ENCODE measurements around the gene IRF2BP1. TPM values are rescaled to one million over a fixed set of nuclear protein-coding genes. Genes with fewer than 3 reads are reported as not detected.
A peak's percentile ranks its signal among the peaks of the same experiment; 100 is the strongest.

Gene IRF2BP1
- total and polyA plus RNA-seq, 2 of the 13 experiments (the other 11 are each of a cell fraction or from before 2014, with no cell fraction given), result 4.3 to 14.3 TPM

DNA sequence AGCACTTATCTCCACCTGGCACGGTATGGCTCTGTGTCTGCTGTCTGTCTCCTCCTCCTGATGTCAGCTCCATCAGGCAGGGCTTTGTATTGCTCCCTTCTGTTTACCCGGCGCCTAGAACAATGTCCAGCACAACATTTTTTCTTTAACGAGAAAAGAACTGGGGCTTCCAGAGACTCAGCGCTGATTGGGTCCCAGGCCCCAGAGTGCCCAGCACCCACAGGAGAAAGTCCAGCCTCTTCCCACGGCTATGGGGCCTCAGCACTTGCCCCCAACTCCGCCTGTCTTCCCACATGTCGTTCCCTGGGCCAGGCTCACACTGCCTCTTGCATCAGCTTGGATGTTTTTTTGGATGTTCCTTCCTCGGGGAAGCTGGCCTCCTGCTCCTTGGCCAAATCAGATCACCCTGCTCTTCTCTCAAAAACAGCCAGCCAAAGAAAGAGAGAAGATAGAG is 9.6 kb upstream of the IRF2BP1 start (continued):
- TF ChIP-seq, protein P1, sequence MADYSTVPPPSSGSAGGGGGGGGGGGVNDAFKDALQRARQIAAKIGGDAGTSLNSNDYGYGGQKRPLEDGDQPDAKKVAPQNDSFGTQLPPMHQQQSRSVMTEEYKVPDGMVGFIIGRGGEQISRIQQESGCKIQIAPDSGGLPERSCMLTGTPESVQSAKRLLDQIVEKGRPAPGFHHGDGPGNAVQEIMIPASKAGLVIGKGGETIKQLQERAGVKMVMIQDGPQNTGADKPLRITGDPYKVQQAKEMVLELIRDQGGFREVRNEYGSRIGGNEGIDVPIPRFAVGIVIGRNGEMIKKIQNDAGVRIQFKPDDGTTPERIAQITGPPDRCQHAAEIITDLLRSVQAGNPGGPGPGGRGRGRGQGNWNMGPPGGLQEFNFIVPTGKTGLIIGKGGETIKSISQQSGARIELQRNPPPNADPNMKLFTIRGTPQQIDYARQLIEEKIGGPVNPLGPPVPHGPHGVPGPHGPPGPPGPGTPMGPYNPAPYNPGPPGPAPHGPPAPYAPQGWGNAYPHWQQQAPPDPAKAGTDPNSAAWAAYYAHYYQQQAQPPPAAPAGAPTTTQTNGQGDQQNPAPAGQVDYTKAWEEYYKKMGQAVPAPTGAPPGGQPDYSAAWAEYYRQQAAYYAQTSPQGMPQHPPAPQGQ (CRISPR knock-in tag; IDR thresholded peaks at IDR 0.05; ENCODE audit: borderline replicate concordance), result no peak
- TF ChIP-seq SP4 (CRISPR knock-in tag; IDR thresholded peaks at IDR 0.05), result peak; percentile 27; the same call in 1 of the 2 replicates
- TF ChIP-seq ATF1 (CRISPR knock-in tag; IDR thresholded peaks at IDR 0.05), result no peak
- TF ChIP-seq FOXC1 (CRISPR knock-in tag; IDR thresholded peaks at IDR 0.05; ENCODE audit: borderline replicate concordance), result no peak
- TF ChIP-seq KLF16 (CRISPR knock-in tag; IDR thresholded peaks at IDR 0.05), result no peak; a peak in 1 of 4 replicates
- peak; percentile 42 for TF ChIP-seq GABPB1 (CRISPR knock-in tag; IDR thresholded peaks at IDR 0.05)
- TF ChIP-seq ZNF232 (CRISPR knock-in tag; IDR thresholded peaks at IDR 0.05; ENCODE audit: borderline replicate concordance), result no peak
- TF ChIP-seq ZNF891 (CRISPR knock-in tag; IDR thresholded peaks at IDR 0.05), result peak; percentile 6; the same call in 1 of the 2 replicates
- TF ChIP-seq, protein P2, sequence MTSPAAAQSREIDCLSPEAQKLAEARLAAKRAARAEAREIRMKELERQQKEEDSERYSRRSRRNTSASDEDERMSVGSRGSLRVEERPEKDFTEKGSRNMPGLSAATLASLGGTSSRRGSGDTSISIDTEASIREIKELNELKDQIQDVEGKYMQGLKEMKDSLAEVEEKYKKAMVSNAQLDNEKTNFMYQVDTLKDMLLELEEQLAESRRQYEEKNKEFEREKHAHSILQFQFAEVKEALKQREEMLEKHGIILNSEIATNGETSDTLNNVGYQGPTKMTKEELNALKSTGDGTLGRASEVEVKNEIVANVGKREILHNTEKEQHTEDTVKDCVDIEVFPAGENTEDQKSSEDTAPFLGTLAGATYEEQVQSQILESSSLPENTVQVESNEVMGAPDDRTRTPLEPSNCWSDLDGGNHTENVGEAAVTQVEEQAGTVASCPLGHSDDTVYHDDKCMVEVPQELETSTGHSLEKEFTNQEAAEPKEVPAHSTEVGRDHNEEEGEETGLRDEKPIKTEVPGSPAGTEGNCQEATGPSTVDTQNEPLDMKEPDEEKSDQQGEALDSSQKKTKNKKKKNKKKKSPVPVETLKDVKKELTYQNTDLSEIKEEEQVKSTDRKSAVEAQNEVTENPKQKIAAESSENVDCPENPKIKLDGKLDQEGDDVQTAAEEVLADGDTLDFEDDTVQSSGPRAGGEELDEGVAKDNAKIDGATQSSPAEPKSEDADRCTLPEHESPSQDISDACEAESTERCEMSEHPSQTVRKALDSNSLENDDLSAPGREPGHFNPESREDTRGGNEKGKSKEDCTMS (CRISPR knock-in tag; conservative IDR thresholded peaks at IDR 0.05), result no peak
- no peak for TF ChIP-seq REL (CRISPR knock-in tag; conservative IDR thresholded peaks at IDR 0.05)
- TF ChIP-seq, protein P3, sequence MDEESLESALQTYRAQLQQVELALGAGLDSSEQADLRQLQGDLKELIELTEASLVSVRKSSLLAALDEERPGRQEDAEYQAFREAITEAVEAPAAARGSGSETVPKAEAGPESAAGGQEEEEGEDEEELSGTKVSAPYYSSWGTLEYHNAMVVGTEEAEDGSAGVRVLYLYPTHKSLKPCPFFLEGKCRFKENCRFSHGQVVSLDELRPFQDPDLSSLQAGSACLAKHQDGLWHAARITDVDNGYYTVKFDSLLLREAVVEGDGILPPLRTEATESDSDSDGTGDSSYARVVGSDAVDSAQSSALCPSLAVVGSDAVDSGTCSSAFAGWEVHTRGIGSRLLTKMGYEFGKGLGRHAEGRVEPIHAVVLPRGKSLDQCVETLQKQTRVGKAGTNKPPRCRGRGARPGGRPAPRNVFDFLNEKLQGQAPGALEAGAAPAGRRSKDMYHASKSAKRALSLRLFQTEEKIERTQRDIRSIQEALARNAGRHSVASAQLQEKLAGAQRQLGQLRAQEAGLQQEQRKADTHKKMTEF (CRISPR knock-in tag; IDR thresholded peaks at IDR 0.05), result 0 out of 2 replicates have a peak, but pooled peaks have one; percentile 27
- TF ChIP-seq FOXK1 (CRISPR knock-in tag; IDR thresholded peaks at IDR 0.05; ENCODE audit: borderline replicate concordance, low read depth), result peak; percentile 31; the same call in 1 of the 2 replicates
- no peak for TF ChIP-seq BHLHE40 (IDR thresholded peaks at IDR 0.05; ENCODE audit: low read length)
- peak; percentile 40 for TF ChIP-seq RBM22 (optimal IDR thresholded peaks at IDR 0.05; ENCODE audit: low read length)
- TF ChIP-seq ARNTL (CRISPR knock-in tag; IDR thresholded peaks at IDR 0.05), result no peak
- peak; percentile 62 for TF ChIP-seq ASH2L (IDR thresholded peaks at IDR 0.05; ENCODE audit: insufficient read length, low read depth, low read length)
- TF ChIP-seq ZNF331 (CRISPR knock-in tag; IDR thresholded peaks at IDR 0.05), result peak; percentile 62; the same call in 1 of the 2 replicates
- TF ChIP-seq MTA1 (CRISPR knock-in tag; IDR thresholded peaks at IDR 0.05; ENCODE audit: borderline replicate concordance), result peak; percentile 74; the same call in 1 of the 2 replicates
- no peak for TF ChIP-seq ZNF749 (CRISPR knock-in tag; IDR thresholded peaks at IDR 0.05; ENCODE audit: borderline replicate concordance)
- no peak for TF ChIP-seq ADNP (CRISPR knock-in tag; IDR thresholded peaks at IDR 0.05)
- TF ChIP-seq, protein P4, sequence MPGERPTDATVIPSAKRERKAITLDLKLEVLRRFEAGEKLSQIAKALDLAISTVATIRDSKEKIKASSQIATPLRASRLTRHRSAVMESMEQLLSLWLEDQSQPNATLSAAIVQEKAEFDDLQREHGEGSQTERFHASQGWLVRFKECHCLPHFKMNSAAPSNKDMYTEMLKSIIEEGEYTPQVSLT (CRISPR knock-in tag; IDR thresholded peaks at IDR 0.05; ENCODE audit: borderline replicate concordance, low read depth), result no peak

Data from HepG2 (cell line).